Testis (tissue), 3 donors: ENCODE data around the gene GAS1. TPM values are rescaled to one million over a fixed set of nuclear protein-coding genes. Genes with fewer than 3 reads are reported as not detected.
A peak's percentile ranks its signal among the peaks of the same experiment; 100 is the strongest.

Source experiments
- DNase-seq: peaks from one replicate; pipeline ENCODE4 v3.0.0-alpha.2; 2019
- H3K27ac ChIP-seq, 2 donors: fragments of 200-600 bp; sonication (generic); one replicate each; pipeline ENCODE4 v1.5.1; 2019
- H3K27me3 ChIP-seq: fragments of 200-600 bp; sonication (generic); one replicate; pipeline ENCODE4 v1.5.1; 2019
- H3K36me3 ChIP-seq: fragments of 200-600 bp; sonication (generic); one replicate; pipeline ENCODE4 v1.5.1; 2017; ENCODE audit warnings: low read depth; ENCODE audit errors: missing control alignments
- H3K4me1 ChIP-seq: fragments of 200-600 bp; sonication (generic); one replicate; pipeline ENCODE4 v1.5.1; 2019
- H3K4me3 ChIP-seq, 2 donors: fragments of 200-600 bp; sonication (generic); one replicate each; pipeline ENCODE4 v1.5.1; 2017 to 2019
- H3K9me3 ChIP-seq: fragments of 200-600 bp; sonication (generic); one replicate; pipeline ENCODE4 v1.5.1; 2017
- POLR2A ChIP-seq: fragments of 450-650 bp; IDR thresholded peaks from one replicate; pipeline ENCODE4 v1.6.1; 2017; ENCODE audit warnings: antibody characterized with exemption, mild to moderate bottlenecking, moderate library complexity
- WGBS, 2 donors: methylation state at CpG; one replicate each; pipeline ENCODE4 v1.1.5; 2018; 5-methylcytosine and 5-hydroxymethylcytosine counted together
- intact Hi-C: fragments of 100-400 bp; cut with DNase I; formaldehyde crosslinking; loops from one replicate; pipeline ENCODE4 v1.15.1; 2023; ENCODE audit warnings: low total_unique reads
- polyA plus RNA-seq: library from polyadenylated mRNA; stranded (reverse); fragments of 350-450 nt; fragmentation: Illumina TruSeq; extraction: RNeasy Lipid Tissue Mini Kit (QIAGEN cat#74804); gene quantifications from one replicate; pipeline ENCODE4 v1.2.3, GENCODE V29; 2014; ENCODE audit warnings: low read depth, low replicate concordance; ENCODE audit not compliant: insufficient read depth
- total RNA-seq, 2 donors: library from RNA; depleted of rRNA; stranded (reverse); fragments of >200 nt; gene quantifications; one replicate each; pipeline ENCODE4 v1.2.3, GENCODE V29; 2016
- TF ChIP-seq, protein P1 (sequence below), 3 experiments: fragments of 450-650 bp in 2 of 3; fragments of 200-600 bp in 1 of 3; sonication (generic) in 1 of 3; IDR thresholded peaks; one replicate each; pipeline ENCODE4 v1.5.1; 2016 to 2019; ENCODE audit warnings: antibody characterized with exemption in 3 of 3, mild to moderate bottlenecking in 2 of 3, moderate library complexity in 1 of 3

Gene GAS1
- total and polyA plus RNA-seq, 3 donors from 2014 or later: 12.9 to 25.7 (median 13.9) TPM

DNA sequence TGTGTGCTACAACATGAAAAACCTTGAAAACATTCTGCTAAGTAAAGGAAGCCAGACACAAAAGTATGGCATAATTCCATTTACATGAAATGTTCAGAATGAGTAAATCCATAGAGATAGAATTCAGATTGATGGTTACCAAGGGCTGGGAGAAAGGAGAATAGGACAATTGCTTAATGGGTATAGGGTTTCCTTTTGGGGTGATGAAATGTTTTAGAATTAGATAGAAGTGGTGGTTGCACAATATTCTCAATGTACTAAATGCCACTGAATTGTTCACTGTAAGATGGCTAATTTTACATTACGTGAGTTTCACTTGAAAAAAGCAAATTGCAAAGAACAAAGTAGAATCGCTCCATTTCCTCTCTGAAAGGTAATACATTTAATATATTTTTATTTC, 43.0 kb upstream of the GAS1 start:
- Histone ChIP-seq H3K27me3 (no peaks in the 10 kb centered on the region), H3K9me3 (no peaks in the 10 kb centered on the region), H3K4me3 (no peak overlapping the region), H3K4me1 (peaks cover under 1% of the 10 kb centered on the region), H3K27ac (no peak overlapping the region), H3K36me3 (no peaks in the 10 kb centered on the region)
- DNase-seq: no peak
- 90 to 99% methylated on average over 2 of the region's 2 CpGs for WGBS, 2 donors
- TF ChIP-seq POLR2A: no peak
- TF ChIP-seq, protein P1, sequence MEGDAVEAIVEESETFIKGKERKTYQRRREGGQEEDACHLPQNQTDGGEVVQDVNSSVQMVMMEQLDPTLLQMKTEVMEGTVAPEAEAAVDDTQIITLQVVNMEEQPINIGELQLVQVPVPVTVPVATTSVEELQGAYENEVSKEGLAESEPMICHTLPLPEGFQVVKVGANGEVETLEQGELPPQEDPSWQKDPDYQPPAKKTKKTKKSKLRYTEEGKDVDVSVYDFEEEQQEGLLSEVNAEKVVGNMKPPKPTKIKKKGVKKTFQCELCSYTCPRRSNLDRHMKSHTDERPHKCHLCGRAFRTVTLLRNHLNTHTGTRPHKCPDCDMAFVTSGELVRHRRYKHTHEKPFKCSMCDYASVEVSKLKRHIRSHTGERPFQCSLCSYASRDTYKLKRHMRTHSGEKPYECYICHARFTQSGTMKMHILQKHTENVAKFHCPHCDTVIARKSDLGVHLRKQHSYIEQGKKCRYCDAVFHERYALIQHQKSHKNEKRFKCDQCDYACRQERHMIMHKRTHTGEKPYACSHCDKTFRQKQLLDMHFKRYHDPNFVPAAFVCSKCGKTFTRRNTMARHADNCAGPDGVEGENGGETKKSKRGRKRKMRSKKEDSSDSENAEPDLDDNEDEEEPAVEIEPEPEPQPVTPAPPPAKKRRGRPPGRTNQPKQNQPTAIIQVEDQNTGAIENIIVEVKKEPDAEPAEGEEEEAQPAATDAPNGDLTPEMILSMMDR (IDR thresholded peaks at IDR 0.05): no peak
- intact Hi-C loops: no loop called here

DNA sequence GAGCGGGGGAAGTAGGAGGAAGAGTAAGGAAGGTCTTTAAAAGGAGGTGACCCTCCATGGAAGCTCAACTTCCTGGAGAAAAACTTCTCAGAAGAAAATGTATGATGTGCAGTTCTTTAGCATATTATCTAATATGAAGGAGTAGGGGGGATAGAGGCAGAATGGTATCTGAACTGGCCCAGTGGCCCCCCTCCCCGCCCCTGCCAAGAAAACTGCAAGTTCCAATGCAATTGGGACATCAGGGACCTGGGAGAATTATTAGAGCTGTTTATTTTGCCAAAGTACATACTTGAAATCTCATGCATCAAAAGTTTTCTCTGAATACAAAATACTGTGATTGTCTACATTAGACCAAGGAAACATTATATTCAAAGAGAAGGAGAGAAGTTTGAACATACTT, 40.6 kb upstream of the GAS1 start:
- WGBS, 2 donors: 83 to 86% methylated on average over 2 of the region's 2 CpGs
- Histone ChIP-seq H3K27ac (no peak overlapping the region), H3K27me3 (no peaks in the 10 kb centered on the region), H3K9me3 (no peaks in the 10 kb centered on the region), H3K36me3 (no peaks in the 10 kb centered on the region), H3K4me3 (no peak overlapping the region), H3K4me1 (peaks cover 20% of the 10 kb centered on the region)
- intact Hi-C loops: no loop called here
- DNase-seq: no peak
- TF ChIP-seq, protein P1 (IDR thresholded peaks at IDR 0.05): no peak
- TF ChIP-seq POLR2A: no peak

DNA sequence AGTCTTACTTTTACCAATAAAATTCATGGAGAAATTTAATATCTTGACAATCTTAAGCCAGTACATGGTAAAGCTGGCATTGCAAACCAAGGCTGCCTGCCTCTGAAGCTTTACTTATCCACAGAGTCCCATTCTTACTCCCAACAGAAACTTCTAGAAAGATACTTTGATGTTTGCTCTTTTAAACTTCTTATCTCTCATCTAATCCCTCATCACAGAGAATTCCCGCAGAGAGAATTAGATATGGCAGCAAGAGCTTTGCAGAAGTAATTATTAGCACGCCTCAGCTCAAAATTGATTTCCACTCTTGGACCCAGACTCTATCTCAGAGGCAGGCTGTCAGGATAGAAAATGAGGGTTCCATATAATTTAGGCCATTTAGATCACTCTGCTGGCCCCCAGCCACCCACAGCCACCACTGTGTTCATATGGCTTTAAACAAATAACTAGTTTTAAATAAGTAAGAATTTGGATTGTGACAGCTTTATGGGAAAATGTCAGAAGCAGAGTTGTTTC, 37.9 kb upstream of the GAS1 start:
- TF ChIP-seq, protein P1 (IDR thresholded peaks at IDR 0.05): no peak
- TF ChIP-seq POLR2A: no peak
- Histone ChIP-seq H3K9me3 (no peaks in the 10 kb centered on the region), H3K27ac (peak overlapping the region in 1 of 2 donors; percentile 12), H3K4me1 (peaks cover 20% of the 10 kb centered on the region), H3K4me3 (no peak overlapping the region), H3K27me3 (no peaks in the 10 kb centered on the region), H3K36me3 (no peaks in the 10 kb centered on the region)
- 74 to 75% methylated on average over 2 of the region's 2 CpGs for WGBS, 2 donors
- intact Hi-C loops: no loop called here
- DNase-seq: no peak

DNA sequence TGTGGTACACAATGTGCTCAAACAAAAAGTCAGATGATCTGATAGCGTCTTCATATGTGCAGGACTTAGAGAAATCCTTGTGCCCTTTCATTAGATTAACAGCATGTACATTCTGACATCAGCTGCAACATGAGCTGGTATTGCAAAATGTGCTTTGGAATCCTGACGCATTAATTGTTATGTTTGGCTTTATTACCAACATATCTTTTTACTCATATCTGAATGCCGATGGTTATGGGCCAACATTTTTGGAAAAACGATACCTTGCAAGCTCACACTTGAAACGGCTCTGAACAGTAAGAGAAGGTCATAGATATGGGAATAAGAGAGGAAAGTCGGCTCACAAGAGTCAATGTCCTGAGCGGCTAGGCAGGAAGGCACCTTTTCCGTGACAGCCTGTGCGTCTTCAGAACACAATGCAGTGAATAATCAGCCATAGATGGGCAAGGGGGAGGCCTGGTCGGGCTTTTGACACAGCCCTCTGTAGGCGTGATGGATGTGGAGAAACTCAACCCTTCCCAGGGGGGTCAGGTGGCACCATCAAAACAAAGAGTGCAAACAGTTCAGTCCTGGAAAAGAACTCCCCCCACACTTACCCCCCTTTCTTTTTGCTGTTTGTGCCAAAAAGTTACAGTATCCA, 36.4 kb upstream of the GAS1 start:
- peak; percentile 81 for DNase-seq
- peaks cover 20% of the 10 kb centered on the region for H3K4me1 ChIP-seq
- H3K27ac ChIP-seq: no peak overlapping the region
- no peak for TF ChIP-seq POLR2A
- TF ChIP-seq, protein P1 (IDR thresholded peaks at IDR 0.05): no peak
- intact Hi-C loops: no loop called here
- no peak overlapping the region for H3K4me3 ChIP-seq
- H3K9me3 ChIP-seq: no peaks in the 10 kb centered on the region
- H3K36me3 ChIP-seq: no peaks in the 10 kb centered on the region
- no peaks in the 10 kb centered on the region for H3K27me3 ChIP-seq
- WGBS, 2 donors: 28 to 29% methylated on average over 11 of the region's 11 CpGs

DNA sequence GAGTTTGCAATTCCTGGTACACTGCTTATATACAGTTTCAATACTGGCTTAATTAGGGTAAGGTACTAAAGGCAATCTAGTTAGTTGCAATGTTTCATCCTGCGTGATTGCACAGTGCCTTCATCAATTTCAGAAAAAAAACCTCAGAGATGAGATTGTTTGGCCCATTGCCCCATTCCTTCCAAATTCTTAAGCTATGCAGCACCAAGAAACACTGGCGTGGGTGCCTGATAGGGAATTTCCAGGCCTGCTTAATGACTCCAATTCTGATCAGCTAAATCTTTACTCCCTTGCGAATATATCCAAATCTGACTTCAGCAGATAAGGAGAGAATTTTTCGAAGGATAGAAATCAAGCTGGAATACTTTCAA, 35.9 kb upstream of the GAS1 start:
- TF ChIP-seq POLR2A: no peak
- TF ChIP-seq, protein P1 (IDR thresholded peaks at IDR 0.05): no peak
- WGBS, 2 donors: 37 to 70% methylated on average over 4 of the region's 4 CpGs
- intact Hi-C loops: no loop called here

More for the DNA sequence above, 35.9 kb upstream of the GAS1 start:
- Histone ChIP-seq H3K27ac (no peak overlapping the region), H3K4me3 (no peak overlapping the region), H3K27me3 (no peaks in the 10 kb centered on the region), H3K9me3 (no peaks in the 10 kb centered on the region), H3K4me1 (peaks cover 20% of the 10 kb centered on the region), H3K36me3 (no peaks in the 10 kb centered on the region)
- DNase-seq: peak; percentile 35
